NCI-H748 (cell line): Measurements from ENCODE around the gene LRRC8D.

Experiments
- DNase-seq: peaks from one replicate; lab custom pipeline; 2025; ENCODE audit not compliant: unreplicated experiment; lab: John Stamatoyannopoulos, UW

The LRRC8D gene

DNA sequence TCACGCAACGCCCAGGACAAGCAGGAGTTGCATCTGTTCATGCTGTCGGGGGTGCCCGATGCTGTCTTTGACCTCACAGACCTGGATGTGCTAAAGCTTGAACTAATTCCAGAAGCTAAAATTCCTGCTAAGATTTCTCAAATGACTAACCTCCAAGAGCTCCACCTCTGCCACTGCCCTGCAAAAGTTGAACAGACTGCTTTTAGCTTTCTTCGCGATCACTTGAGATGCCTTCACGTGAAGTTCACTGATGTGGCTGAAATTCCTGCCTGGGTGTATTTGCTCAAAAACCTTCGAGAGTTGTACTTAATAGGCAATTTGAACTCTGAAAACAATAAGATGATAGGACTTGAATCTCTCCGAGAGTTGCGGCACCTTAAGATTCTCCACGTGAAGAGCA lies 113.6 kb downstream of the LRRC8D start:
- no peak for DNase-seq

DNA sequence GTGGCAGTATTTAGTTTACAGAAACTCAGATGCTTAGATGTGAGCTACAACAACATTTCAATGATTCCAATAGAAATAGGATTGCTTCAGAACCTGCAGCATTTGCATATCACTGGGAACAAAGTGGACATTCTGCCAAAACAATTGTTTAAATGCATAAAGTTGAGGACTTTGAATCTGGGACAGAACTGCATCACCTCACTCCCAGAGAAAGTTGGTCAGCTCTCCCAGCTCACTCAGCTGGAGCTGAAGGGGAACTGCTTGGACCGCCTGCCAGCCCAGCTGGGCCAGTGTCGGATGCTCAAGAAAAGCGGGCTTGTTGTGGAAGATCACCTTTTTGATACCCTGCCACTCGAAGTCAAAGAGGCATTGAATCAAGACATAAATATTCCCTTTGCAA lies 114.4 kb downstream of the LRRC8D start:
- DNase-seq = no peak

DNA sequence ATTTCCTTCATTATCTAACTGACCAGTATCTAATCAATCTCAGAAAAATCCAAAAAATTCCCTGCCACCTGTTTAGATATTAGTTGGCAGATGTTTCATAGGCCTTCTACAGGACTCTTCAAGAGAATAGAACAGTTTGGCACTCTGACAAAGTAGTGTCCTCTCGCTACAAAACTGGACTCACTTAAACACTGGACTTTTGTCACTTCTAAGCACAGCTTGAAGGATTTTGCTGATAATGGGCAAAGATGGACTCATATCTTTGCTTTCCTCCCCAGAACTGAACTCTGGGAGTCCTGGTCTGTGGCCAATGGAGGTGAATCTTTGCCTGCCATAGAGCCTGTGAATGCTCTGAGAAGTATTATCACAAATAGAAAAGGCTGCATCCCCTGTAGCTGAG lies 115.9 kb downstream of the LRRC8D start:
- DNase-seq = no peak

DNA sequence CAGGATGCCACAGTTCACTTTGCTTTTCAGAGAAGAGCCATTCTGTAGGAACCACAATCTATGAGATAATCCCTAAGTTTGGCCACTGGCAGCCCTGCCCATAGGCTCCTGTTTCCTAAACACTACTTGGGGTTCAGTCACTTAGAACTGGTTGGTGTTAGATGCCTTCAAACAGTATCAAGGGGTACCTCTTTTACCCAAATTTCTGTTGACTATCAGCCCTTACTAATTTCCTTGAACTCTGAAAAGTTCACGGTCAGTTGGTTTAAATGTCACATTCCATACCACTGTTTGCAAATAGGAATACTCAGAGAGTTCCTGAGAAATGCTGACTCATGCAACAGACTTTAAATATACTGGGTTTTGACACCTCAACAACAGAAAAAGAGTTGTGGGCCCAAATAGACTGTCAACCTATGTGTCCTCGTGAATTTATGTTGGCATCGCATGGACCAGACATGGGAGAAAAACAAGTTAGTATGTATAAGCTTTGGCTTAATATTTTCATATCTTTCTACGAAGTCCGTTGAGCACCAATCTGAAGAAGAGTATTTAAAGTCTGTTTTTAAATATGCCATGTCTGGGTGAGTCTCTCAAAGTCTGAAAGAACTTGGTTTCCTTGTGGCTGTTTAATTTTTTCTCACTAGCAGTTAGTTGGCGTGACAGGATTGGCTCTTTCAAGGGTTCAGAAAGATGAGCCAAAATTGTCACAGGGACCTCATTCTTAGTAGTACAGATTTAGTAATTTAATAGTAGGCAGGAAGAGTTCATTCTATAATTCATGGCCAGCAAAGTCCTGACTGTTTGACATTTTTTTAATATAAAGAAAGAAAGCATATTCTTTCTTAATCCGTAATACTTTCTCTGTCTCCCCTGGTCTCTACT lies 117.6 kb downstream of the LRRC8D start:
- no peak for DNase-seq

DNA sequence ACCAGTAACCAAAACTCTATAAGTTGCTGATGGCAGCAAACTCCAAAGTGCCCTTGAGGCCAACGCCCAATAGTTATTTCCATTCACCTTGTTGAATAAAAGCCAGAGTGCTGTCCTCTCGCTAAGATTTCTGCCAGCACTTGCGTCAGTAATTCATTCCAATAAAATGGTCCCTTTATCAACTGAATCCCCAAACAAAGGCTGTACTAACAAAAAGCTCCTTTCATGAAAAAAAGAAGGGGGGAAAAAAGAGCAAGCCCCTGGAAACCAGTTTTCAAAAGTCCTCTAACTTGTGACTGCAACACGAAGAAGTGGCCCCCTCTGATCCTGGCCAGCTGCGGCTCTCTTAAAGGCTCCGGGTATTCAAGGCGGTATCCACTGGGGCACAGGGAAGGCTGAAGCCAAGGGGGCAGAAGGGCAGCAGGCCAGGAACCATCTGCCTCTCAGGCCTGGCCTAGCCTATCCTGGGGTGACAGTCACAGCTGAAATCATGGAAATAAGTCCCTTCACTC lies 118.3 kb downstream of the LRRC8D start:
- DNase-seq = no peak

DNA sequence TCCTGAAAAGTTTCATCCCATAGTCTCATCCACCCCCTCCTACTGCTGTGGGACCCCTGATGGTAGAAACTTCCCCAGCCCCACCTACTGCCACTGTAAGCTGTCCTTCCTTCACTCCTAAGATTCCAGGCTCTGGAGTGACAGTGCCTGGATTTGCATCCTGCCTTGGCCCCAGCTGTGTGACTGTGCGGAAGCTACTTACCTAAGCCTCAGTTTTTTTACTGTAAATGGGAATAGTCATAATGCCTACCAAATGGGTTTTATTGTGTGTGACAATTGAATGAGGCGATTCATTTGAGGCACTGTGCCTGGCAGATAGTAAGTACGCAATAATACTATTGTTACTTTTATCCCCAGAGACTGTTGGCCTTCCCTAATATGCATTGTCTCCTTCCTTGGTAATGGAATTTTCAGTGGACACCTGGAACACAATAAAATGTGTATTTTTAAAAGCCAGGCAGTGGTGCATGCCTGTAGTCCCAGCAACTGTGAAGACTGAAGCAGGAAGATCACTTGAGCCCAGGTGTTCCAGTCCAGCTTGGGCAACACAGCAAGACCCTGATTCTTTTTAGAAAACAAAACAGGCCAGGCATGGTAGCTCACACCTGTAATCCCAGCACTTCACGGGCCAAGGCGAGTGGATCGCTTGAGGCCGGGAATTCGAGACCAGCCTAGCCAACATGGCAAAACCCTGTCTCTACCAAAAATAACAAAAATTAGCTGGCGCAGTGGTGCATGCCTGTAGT lies 119.0 kb downstream of the LRRC8D start:
- DNase-seq = no peak

DNA sequence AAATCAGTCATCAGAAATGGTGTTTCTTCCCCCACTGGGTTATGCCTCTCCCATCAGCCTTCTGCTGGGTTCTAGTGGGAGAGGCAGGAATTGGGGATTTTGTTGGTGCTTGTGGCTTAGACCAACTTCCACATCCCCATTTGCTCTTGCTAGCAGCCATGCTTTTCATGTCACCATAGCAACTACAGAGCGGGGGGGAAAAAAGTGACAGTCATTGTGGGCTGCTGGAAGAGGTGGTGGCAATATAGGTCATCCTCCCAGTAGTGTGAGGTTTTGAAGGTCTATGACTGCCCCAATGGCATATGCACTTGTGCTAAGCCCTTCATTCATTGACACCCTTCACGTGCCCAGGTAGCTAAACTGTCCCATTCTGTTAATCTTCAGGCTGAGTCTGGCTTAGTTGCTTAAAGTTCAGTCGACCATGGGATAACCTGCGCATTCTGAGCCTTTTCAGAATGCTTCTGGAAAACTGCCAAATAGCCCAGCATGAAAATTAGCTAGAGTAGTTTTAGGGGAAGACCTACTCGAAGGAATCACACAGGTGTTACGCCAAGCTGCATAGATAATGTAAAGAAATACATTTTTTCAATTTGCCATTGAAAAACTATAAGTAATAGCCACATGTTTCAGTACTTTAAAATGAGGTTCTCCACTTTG lies 120.4 kb downstream of the LRRC8D start:
- DNase-seq = no peak

DNA sequence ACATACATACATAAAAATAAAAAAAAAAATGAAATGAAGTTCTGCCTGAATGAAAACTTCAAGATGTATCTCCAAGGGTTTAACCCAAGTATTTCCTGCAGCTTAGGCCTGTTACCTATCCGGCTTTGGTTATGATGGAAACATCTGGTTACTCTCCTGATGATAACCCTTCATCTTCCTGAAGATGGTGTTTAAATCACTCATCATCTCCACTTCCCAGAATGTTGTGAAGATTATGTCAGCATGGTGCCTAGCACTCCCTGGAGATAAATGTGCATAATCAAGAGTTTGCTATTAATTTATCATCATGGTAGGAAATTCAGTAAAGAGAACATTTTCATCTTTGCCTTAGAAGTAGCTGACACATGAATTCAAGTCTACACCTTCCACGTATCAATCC lies 121.2 kb downstream of the LRRC8D start:
- no peak for DNase-seq

DNA sequence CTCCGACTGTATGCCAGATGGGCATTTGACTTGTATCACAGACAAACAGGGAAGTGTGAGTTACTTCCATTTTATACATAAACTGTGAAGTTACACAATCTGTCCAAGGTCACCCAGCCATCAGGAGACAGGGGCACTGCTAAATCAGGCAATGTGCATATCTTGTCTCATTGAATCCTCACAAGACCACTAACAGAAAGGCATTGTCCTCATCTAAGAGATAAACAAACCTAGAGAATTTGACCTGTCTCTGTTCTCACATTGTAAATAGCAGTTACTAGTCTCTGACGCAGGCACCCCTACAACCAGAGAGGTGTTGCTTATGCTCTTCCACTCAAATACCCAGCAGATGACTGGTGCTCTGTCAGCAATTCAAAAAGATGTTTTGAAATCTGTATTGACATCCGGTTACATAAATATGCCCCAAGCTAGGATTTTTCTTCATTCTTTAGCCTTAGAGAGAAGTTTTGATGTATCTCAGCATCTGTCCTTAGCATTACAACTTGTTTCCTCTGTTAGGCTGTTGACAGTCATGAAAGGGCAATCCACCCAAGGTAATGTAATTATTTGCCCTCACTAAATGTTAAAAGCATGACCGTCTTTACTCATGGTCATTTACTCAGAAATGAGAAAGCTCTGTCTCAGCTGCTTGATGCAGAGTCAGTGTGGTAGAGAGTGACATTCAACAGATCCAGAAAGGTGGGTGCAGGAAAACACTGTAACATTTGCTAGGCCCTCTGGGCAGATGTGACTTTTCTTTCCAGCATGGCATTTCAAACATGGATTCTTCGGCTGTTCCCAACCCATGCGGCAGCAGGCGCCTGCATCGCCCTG lies 122.2 kb downstream of the LRRC8D start:
- DNase-seq = no peak

DNA sequence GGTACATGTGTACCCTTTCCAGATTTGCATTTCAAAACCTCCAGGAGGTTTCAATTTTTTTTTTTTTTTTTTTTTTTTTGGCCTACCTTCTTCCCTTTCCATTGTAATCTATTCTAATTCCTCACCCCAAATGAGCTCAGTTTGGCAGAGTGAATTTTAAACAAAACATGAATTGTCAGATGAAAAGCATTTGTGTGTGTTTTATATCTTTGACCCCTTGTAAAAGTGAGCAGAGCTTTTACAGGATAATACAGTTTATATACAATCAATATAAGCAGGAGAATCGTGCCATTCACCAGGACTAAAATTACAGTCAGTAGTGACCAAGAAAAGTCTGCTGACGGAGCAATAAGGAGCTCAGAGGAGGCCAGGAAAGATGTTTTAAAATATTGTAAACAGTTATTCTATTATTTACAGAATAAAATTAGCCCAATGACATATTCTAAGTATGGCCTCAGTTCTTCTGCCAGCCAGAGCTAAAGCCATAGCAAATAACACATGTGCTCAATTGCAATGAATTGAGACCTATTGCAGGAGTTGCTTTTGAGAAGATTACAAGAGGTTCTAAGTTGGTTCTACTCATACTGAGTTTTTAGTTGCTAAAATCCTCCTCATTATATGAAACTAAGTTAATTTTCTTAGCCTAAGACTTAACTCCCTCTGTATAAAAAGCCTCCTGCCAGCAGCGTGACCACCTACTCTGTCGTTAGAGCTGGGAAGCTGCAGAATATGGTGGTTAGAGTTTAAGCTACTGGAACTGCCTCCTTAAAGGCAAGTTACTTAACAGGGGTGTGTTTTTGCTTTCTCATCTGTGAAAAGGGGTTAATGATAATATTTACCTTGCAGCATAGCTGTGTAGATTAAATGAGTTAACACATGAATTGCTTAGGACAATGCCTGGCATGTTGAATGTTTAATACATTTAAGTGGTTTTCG lies 123.3 kb downstream of the LRRC8D start:
- no peak for DNase-seq

DNA sequence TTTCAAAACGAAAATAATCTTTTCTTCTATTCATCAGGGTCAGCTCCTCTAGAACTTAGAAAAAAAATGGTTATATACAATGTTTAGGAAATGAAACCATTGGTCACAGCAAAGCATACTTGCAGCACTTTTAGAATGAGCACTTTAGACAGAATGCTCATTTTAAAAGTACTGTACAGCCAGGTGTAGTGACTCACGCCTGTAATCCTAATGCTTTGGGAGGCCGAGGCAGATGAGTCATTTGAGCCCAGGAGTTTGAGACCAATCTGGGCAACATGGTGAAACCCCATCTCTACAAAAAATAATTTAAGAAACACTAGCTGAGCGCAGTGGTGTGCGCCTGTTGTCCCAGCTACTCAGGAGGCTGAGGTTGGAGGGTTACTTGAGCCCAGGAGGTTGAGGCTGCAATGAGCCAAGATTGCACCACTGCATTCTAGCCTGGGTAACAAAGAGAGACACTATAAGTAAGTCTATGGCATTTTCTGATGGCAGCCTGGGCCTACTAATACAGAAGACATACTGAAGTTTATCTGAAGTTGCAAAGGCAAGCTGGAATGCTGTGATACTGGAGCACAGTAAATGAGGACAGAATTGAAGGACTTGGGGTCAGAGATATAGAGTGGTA lies 125.1 kb downstream of the LRRC8D start:
- no peak for DNase-seq

DNA sequence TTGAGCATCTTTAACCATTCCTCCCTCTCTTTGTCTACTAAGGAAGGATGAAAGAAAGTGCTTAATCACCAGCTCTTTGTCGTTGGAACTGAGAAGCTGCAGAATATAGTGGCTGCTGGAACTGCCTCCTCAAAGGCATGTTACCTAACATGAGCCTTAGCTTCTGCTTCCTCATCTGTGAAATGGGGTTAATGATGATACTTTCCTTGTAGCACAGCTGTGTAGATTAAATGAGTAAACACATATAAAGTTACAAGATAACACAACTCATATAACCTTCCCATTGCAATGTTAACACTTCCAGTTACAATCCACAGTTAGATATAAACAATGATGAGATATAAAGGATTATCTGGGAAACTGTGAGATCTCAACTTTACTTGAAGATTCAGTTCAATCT lies 125.7 kb downstream of the LRRC8D start:
- DNase-seq = no peak

DNA sequence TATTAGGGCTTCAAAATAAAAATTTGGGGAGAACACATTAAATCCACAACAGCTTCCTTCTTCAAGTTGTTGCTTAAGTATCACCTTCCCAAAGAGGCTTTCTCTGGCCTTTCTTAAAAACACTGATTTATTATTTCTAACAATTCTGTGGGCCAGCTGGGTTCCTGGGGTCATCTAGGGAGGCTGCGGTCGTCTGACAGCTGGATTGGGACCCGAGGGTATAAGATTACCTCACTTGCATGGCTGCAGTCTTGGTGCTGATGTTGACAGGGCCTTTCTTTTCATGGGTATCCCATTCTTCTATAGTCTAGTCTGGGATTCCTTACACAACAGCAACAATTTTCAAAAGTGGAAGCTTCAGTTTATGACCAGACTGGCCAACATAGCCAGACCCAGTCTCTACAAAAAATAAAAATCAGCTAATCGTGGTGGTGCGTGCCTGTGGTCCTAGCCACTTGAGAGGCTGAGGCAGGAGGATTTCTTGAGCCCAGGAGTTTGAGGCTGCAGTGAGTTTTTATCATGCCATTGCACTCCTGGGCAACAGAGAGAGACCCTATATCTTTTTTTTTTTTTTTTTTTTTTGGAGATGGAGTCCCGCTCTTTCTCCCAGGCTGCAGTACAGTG lies 128.0 kb downstream of the LRRC8D start:
- DNase-seq = no peak

DNA sequence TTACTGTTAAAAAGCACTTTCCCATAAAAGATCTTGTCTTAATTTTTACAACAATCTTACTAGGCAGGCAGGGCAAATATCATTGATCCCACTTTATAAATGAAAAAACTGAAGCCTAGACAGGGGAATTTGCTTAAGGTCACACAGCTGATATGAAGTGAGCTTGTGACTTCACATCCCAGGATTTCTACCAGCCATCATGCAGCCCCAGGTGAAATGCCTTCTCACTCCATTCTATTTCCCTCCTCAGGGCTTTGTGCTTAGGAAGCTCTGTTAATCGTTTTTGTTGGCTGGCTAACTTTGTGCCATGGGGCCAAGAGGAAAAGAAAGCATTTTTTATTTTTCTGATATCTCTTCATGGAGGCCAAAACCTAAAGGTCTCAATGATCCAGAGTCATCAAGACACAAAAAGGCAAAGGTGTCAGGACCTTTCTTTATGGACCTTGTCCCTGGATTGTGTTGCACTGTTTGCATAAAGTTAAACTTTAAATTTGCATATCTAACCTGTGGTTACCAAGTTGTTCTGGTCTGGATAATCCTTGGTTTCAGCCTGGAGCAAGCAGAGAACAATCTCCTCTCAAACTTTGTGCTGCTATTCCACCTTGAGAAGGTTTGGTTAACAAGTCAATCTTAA lies 129.3 kb downstream of the LRRC8D start:
- no peak for DNase-seq

DNA sequence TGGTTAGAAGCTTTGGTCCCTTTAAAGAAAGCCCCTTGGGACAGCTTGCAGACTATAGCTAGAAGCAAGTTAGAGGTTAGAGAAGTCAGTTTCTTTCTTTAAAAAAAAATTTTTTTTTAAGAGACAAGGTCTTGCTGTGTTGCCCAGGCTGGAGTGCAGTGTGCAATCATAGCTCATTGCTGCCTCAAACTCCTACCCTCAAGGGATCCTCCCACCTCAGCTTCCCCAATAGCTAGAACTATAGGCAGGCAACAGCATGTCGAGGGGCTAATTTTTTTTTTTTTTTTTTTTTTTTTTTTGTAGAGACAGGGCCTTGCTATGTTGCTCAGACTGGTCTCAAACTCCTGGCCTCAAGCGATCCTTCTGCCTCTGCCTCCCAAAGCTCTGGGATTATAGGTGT lies 129.9 kb downstream of the LRRC8D start:
- no peak for DNase-seq

DNA sequence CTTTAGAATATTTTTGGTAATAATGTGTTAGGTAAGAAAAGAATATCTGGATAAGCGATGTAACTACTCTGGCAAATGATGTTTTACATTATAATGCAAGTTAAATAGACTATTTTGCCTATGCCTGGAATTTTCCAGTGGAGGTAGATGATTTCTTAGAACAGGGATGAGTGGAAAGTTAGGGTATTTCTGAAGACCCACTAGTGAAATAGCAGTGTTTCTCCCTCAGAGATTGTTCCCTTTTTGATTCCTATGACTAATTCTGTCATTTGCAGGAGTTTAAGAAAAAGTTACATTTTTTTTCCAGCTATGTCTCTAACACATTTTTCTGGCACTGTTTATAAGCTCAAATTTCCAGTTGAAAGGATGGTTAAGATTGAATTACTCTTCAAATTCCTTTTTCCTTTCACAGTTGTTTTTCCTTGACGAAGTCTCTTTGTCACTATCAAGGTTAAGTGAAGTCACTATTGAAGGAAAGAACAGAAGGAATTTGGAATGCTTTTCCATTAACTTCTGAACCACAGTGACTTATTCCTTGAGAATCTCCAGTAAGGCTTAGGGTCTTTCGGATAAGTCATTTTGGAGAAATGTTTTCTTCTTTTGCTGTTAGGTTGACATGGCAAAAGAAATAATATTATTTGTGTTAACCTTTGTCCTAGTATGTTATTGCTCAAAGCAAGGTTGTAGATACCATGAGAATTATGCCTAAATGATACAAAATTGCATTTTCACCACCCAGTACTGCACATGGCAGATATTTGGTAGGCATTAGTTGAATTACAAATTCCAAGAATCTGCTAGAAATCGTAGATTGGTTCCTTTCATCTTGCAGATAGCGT lies 131.2 kb downstream of the LRRC8D start:
- DNase-seq = no peak

DNA sequence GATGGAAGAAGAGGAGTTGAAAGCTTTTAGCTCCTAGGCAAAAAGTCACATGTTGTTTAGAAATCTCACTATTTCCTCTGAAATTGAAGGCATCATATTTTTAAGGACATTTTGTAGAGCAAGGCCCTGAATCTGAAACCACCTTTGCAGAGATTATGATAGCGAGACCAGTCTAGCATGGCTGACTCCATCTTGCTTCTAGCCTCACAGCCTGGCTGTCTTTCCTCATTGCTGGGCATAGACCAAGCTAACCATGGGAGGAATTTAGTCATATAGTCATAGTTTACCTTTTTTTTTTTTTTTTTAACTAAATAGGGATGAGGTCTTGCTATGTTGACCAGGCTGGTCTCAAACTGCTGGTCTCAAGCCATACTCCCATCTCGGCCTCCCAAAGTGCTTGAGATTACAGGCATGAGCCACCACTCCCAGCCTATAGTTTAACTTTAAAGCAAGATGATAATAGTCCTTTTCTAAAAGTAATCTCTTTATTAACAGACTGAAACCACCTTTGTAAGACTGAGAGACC lies 131.8 kb downstream of the LRRC8D start:
- DNase-seq = no peak
